Right forelimb (tissue), 1 donor: Measurements from ENCODE around the gene ZSCAN22.

Experiments used
- DNase-seq: peaks from one replicate; pipeline ENCODE4 v3.0.0-alpha.2; 2018

Gene ZSCAN22

DNA sequence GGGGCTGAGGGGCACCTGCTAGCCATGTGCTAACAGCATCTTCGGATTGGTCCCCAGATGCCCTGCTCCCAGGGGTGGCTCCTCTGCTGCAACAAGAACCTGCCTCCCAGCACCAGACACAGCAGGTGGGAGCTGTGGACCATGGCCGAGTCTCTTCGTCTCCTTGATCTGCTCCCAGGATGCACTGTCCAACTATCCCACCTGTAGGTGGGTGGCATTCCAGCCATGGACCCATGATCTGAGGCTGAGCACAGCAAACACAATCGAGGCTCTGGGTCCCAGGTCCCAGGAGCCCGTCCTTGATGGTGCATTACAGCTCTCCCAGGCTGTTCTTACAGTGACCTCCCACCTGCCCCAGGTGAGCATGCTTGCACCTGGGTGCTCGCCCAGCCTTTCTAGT, 52.5 kb downstream of the ZSCAN22 start:
- no peak for DNase-seq

DNA sequence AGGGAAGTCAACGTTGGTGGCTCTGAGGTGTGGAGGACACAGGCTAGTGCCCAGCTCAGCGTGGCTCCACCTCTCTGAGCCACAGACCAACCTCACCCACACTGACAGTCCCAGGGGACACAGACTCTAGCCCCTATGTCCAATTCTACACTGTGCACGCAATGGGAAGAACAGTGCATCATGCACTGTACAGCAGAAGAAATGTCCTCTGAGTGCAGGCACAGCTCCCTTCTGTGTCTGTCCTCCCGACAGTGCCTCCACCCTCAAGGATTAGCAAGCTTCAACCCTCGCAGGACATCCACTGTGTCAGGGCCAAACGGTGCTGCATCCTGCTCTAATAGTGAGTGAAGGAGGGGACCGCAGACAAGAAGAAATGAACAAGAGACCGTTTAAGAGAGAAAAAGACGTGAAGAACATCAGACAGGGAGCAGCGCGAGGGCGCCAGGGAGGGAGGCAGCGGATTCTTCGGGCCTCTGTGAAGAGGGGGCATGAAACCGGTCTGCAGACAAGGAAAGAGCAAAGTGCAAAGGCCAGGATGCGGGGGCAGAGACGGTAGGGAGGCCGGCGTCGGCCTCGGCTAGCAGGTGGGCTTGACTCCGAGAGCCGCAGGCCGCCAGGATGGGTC, 53.4 kb downstream of the ZSCAN22 start:
- DNase-seq: no peak

DNA sequence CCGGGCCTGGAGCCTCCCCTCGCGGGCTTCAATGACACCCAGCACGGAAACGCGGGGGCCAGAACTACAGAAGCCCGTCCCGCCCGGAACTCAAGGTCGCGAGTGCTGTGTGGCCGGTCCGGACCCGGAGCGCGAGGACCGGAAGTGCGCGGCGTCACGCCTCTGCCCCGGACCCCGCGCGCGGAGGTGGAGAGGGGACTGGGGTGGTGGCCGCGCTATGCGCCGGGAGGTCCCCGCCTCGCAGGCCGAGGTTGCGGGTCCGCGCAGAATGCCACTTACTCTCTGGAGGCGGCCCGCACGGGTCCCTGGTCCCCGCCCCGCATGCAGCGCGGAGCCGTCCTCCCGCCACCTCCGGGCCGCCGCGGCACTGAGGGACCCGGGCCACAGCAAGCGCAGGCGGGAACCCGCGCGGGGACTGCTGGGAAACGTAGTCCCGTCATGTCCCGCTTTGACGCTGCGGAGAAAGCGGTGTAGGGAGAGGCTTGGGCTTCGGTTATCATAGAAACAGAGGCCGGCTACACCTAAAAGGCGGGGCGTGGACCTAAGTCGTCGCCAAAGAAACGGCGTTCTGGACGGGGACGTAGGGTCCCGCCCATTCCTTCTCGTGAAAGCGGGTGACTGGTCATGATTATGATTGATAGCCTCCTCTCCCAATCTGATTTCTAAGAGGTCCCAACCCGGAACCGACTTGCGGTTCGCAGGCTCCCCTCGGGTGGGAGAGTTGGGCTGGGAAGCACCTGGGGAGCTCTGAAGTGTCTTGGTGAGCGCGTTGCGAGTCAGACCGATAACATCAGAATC, 54.1 kb downstream of the ZSCAN22 start, which contains the start of gene ZNF837:
Gene ZNF837 (minus strand): TSS at position 369 of the 798 bp plus-strand sequence. CDS start 11,698 bp downstream, outside the sequence.
- DNase-seq: peak; percentile 97

DNA sequence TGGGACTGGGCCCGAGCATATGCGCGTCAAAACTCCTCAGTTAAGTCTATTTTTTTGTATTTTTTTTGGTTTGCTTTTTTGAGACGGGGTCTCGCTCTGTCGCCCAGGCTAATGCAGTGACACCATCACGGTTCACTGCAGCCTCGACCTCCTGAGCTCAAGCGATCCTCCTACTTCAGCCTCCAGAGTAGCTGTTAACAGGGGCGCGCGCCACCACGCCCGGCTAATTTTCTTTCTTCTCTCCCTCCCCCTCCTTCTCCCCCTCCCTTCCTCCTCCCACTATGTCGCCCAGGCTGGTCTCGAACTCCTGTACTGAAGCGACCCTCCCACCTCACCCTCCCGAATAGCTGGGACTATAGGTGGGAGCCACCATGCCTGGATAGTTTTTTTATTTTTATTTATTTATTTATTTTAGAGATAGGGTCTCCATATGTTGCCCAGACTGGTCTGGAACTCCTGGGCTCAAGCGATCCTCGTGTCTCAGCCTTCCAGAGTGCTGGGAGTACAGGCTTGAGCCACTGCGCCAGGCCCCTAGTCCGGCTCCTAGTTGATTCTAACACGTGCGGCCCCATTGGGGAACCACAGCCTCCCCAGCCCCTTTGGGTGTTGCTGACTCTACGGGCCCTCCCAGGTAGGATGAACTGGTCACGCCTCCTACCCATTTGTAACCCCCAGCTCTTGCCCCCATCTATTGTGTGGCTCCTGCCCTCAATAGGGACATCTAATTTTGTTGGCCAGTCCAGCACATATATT, 54.8 kb downstream of the ZSCAN22 start:
- DNase-seq: no peak

DNA sequence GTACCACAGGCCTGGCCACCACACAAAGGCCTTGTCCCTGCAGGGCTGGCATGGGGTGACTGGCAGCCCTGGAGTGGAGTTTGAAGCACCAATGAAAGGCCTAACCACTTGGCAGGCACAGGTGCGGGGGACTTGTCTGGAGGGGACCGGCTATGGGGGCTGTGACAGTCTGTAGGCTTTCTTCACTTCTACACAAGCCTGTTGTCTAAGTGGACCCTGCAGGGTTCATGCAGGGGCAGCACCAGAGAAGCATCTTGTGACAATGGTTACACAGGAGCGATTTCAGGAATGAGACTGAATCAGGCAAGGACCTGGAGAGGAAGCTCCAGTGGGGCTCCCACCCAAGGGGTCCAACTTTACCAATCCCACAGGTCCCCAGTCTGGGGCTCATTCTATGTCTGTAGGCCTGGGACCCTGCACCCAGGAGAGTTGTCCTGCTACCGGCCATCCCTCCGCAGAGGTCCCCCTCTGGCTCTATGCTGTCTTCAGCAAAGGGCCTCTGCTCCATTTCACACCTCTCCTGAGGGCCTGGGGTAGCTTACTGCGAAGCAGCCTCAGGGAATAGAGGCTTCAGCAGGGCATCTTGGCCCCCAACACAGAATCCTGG, 56.3 kb downstream of the ZSCAN22 start:
- no peak for DNase-seq

- no peak for DNase-seq
Measured at GRCh38 chr19:58385313-58385890, 58.6 kb downstream of the ZSCAN22 start.

DNA sequence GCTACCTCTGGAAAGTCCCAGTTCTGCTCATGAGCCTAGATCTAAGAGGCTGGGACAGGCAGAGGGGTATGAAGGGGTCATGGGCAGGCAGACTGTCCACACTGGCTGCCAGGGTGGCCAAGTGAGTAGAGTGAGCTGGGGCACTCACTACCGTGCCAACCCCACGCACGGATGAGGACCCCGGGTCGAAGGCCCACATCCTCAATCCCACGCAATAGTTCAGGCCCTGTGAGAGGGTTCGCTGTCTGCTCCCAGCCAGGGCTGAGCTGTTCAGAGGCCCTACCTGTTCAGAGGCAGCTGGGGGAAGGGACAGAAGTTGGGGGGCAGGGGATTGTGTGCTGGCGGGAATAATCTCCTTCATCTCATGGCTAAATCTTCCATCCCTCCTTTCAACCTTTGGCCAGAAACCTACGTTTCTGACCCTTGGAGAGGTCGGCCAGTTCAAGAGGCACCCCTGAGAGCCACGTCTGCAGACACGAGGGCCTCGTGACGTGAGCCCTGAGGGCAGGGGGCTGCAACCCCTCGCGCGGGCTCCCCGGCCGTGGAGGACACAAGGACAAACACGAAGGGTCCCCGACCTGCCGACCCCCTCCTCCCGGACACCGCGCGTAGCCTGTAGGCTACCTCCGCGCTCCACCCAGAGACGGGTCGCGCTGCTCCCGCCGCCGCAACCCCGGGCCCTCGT, 59.2 kb downstream of the ZSCAN22 start:
- DNase-seq: no peak

GRCh38 chr19:58386576-58387337, 60.0 kb downstream of the ZSCAN22 start, which contains the start of gene RPS5:
RPS5 (plus strand) TSS chr19:58387269; CDS start chr19:58388138, 869 bp downstream.
- peak; percentile 95 for DNase-seq

DNA sequence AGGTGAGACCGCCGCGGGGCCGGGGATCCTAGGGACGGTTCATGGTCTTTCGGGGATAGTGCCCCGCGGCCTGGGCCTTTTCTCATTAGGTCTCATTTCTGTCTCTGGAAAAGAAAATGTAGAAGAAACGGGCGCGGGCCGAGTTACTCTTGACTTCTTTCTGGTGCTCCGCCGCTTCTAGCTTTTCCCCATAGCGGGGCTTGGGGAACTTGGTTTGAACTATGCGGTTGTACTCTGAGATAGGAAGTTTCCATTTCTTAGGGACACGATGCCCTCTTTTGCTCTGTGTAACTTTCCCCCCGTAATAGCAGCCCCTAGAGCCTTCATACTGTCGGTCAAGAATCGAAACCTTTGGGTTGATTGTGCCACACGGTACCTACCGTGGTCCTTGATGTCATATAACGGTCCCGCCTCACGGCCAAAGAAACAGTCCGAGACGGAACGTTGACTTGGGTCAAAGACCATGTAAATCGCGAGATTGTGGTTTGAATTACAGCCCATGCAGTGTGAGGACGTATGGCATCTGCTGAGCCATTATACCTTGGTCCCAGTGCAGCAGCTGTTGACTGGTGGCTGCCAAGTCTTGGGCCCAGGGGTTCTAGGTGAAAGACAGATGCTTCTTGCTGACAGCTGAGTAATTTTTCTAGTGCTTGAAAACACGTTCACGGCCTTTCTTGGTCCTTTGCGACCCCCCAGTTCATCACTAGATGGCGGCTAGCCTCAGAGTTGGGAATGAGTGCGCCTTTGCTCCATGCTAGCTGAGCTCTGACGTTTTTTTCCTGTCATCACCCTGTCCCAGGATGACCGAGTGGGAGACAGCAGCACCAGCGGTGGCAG, 60.8 kb downstream of the ZSCAN22 start:
- no peak for DNase-seq

GRCh38 chr19:58388175-58388526, 61.4 kb downstream of the ZSCAN22 start:
- DNase-seq: no peak
